GM21576 (cell line): ENCODE results near the gene KLHDC7A.

Experiments used
- ATAC-seq: cut with Tn5 transposase; IDR thresholded peaks from one replicate; pipeline ENCODE4 v1.9.1; 2021; ENCODE audit warnings: mild to moderate bottlenecking, moderate library complexity; ENCODE audit not compliant: unreplicated experiment

The KLHDC7A gene

GRCh38 chr1:18504609-18505008 lies 23.9 kb downstream of the KLHDC7A start:
- no peak for ATAC-seq

GRCh38 chr1:18505666-18506065 lies 24.9 kb downstream of the KLHDC7A start:
- no peak for ATAC-seq

GRCh38 chr1:18508084-18508483 lies 27.4 kb downstream of the KLHDC7A start:
- no peak for ATAC-seq

- ATAC-seq: no peak
Measured at GRCh38 chr1:18511149-18511873, 30.6 kb downstream of the KLHDC7A start.

- ATAC-seq: no peak
Measured at GRCh38 chr1:18511874-18512150, 31.1 kb downstream of the KLHDC7A start.

GRCh38 chr1:18512883-18513282 lies 32.2 kb downstream of the KLHDC7A start:
- no peak for ATAC-seq

- ATAC-seq: no peak
Measured at GRCh38 chr1:18513995-18514394, 33.3 kb downstream of the KLHDC7A start.

GRCh38 chr1:18515120-18515667 lies 34.5 kb downstream of the KLHDC7A start:
- no peak for ATAC-seq

GRCh38 chr1:18516473-18516872 lies 35.7 kb downstream of the KLHDC7A start:
- ATAC-seq: no peak

GRCh38 chr1:18526436-18527275 lies 45.9 kb downstream of the KLHDC7A start:
- ATAC-seq: no peak

GRCh38 chr1:18527514-18527913 lies 46.8 kb downstream of the KLHDC7A start:
- no peak for ATAC-seq

GRCh38 chr1:18527921-18528320 lies 47.2 kb downstream of the KLHDC7A start:
- no peak for ATAC-seq

GRCh38 chr1:18528616-18529015 lies 47.9 kb downstream of the KLHDC7A start:
- no peak for ATAC-seq

GRCh38 chr1:18529714-18530113 lies 49.0 kb downstream of the KLHDC7A start:
- ATAC-seq: no peak

- no peak for ATAC-seq
Measured at GRCh38 chr1:18530587-18531502, 50.1 kb downstream of the KLHDC7A start.

- ATAC-seq: no peak
Measured at GRCh38 chr1:18531503-18531845, 50.7 kb downstream of the KLHDC7A start.

GRCh38 chr1:18532390-18533170 lies 51.9 kb downstream of the KLHDC7A start:
- ATAC-seq: no peak

- ATAC-seq: no peak
Measured at GRCh38 chr1:18533259-18533658, 52.5 kb downstream of the KLHDC7A start.

GRCh38 chr1:18534810-18535205 lies 54.1 kb downstream of the KLHDC7A start:
- no peak for ATAC-seq
